ENCODE measurements around the gene SF3B5.
"Not testable (repeated sequence)": the region's sequence is repeated elsewhere in the genome, so short reads cannot be mapped to it uniquely, and the experiment has no call there.

SF3B5 gene

DNA sequence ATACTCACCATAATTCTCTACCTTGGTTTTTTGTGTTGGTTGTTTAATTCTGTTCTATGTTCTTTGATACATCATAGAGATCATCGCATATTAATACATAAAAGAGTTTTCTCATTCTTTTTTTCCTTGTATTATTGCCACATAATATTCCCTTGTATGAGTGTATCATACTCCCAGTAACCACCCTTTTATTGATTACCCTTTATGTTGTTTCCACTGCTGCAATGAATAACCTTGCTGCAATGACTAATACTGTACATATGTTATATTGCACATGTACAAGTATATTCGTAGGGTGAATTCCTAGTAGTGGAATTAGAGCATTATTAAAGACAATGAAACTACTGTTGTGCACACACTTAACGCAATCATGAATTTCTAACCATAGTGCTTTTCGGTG, 9.1 kb upstream of the SF3B5 start:
- DNase-seq, result no peak

DNA sequence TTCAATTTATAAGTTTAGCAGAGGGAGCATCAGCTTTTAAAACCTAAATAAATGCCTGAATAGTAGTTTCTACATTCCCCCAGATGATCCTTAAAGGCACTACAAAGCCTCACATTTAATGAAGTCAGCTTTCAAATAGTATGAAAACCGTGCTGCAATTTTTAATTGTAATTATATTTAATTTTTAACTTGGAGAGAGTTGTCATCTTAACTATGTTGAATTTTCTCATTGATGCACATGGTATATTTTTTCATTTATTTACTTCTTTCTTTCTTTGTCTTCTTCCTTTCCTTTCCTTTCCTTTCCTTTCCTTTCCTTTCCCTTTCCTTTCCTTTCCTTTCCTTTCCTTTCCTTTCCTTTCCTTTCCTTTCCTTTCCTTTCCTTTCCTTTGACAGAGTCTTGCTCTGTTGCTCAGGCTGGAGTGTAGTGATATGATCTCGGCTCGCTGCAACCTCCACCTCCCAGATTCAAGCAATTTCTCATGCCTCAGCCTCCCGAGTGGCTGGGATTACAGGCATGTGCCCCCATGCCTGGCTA, 7.7 kb upstream of the SF3B5 start:
- no peak for DNase-seq

DNA sequence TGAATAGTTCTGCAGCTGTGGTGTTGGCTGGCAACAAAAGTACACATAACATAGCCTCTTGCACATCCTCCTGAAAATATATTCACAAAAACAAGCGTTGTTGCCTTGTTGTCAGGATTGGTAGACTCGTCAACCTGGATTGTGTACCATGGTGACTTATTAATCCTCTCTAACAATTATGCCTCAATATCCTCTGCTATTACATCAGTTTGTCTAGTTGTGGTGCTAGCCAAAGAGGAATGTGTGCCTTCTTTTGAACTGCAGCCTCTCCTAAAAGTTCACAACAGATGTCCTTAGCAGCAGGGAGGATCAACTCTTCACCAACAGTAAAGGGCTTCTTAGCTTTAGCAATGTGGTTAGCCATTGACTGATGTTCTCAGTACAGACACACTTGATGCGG, 3.6 kb upstream of the SF3B5 start:
- no peak for DNase-seq

DNA sequence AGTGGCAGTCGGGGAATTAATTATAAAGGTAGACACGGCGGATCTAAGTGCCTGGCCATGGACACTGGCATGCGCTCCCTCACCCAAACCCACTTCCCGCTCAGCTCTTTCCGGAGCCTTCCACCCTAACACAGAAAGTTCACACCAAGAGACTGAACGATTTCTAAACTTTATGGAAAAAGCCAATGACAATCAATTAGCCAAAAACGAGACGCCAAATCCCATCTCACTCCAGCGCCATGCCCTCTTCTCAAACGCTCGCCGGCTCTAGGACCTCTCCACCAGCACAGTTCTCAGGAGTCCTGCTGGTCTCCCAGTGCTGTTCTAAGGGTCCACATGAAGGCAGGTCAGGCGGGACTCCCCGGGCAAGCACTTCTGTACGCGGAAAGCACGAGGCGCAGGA, 641 bp downstream of the SF3B5 start:
- no peak for DNase-seq

DNA sequence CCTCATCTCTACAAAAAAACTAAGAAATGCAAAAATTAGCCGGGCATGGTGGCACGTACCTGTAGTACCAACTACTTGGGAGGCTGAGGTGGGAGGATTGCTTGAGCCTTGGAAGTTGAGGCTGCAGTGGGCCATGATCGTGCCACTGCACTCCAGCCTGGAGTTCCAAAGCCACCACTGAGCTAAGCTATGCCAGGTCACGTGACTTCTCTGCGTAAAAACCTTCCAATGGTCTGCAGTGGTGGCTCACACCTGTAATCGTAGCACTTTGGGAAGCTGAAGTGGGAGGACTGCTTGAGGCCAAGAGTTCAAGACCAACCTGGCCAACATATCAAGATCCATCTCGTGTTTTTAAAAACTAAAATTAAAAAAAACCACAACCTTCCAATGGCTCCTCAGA, 1.7 kb downstream of the SF3B5 start:
- no peak for DNase-seq

DNA sequence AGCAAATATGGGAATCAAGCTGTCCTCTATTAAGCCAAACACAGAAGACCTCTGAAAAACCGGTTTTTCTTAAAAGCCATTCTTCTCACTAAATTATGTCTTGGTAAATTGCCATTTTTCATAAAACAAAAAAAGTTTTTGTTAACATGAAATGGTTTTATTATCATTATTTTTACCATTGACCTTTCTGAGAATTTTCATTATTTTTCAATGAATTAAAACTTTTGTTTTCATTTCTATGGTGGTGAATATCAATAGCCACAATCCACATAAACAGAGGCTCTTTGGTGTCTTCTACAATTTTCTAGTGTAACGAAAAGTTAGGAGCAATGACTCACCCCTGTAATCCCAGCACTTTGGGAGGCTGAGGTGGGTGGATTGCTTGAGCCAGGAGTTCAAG, 2.1 kb downstream of the SF3B5 start:
- no peak for DNase-seq

DNA sequence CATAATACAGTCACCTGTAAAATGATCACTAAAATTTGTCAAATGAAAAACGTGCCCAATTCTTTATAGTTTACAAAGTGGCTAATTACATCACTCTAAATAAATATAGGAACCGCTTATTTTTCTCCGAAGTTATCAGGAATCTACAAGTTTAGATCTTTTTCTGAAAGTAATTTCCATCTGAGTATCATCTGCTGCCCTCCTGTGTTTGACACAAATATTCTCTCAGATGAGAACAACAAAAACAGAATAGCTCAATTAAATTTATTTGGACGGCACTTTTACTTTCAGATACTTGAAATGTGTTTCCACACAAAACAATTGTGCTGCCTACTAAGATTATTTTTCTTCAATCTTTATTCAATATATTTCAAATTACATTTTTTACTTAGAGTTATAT, 5.0 kb downstream of the SF3B5 start:
- DNase-seq, result no peak

DNA sequence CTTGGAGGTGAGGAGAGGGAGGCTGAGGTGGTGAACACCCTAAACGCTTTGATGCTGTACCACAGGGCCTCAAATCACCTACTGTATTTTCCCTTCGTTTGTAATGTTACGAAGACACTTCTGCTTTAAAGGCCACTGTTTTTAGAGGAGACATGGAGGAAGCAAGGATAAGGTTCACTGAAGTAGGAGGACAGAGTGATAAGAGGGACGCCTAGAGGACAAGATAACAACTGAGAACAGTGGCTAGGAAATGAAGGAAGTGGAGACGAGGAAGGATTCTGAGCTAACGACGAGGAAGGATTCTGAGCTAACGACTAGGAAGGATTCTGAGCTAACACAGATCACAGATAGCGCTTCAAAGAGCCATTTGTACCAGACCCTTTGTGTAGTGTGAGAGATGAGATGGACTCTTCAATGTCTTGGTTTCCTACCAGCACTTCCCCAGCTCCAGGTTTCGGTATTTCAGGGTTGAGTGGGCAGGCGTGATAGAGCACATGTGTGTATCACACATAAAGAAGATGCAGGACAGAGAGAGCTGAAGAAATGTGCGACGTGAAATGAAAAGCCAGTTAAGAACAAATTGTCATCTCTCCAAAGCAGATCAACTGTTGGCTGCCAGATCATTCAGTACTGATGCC, 7.5 kb downstream of the SF3B5 start:
- DNase-seq, result no peak

DNA sequence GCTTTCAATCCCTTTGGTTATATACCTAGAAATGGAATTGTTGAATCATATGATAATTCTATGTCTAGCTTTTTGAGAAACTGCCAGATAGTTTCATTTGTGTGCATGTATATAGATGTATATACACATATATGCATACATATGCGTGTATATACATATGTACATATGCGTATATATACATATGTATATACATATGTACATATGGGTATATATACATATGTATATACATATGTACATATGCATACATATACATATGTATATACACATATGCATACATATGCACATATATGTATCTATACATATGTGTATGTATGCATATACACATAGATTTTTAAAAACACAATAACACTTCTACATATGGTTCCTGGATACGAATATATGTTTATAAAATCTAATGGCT, 8.4 kb downstream of the SF3B5 start:
- no peak for DNase-seq

DNA sequence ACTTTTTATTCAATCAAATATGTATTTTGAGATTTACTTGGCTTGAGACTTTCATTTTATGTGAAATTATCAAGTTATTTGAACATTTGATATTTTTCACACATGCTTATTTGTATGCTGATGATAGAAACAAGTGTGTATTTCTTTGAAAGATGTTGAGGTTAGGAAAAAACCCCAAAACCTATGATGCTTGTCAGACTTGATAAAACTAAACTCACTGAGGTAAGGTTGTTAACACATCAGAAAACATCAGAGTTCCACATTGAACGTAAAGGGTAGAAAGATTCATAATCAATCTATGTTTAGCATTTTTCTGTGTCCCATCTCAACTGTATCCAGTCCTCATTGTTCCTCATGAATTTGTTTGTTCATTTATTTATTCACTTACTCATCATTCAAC, 12.2 kb downstream of the SF3B5 start:
- no peak for DNase-seq

DNA sequence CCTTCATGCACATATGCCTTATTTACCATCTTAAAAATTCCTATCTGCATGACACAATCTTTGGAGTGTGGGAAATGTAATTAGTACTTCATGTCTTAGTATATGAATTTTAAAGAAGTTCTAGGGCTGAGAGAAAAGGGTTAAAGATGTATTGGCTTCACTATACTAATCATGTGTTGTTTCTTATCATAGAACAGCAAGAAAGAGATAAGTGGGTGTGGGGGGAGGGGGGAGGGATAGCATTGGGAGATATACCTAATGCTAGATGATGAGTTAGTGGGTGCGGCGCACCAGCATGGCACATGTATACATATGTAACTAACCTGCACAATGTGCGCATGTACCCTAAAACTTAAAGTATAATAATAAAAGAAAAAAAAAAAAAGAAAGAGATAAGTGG, 13.0 kb downstream of the SF3B5 start:
- DNase-seq, result not testable (repeated sequence)

DNA sequence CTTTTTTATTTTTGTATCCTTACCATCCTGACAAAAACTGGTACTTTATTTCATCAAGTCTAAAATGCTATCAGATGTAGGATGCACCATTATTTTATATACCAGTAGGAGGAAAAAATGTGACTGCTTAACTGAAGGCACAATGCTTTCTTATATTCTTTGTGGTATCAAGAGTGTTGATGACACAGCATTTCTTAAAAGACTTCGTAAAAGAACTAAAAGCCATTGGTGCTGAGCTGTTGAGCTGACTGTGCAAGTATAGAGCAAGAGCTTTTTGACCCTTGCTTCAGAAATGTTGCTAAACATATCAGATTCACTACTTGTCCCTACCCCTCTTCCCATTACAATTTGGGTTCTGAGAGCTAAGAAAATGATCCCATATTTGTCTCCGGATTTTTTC, 17.5 kb downstream of the SF3B5 start:
- no peak for DNase-seq

DNA sequence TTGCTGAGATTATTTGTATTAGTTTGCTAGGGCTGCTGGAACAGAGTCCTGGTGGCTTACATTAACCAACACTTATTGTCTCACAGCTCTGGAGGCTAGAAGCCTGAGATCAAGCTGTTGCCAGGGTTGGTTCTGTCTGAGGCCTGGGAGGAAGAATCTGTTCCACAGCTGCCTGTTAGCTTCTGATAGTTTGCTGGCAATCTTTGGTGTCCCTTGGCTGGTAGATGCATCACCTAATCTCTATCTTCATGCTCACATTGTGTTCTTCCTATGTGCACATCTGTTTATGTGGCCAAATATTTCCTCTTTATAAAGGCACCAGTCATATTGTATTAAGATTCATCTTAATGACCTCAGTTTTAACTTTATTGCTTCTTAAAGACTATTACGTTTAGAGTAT, 19.5 kb downstream of the SF3B5 start:
- no peak for DNase-seq

DNA sequence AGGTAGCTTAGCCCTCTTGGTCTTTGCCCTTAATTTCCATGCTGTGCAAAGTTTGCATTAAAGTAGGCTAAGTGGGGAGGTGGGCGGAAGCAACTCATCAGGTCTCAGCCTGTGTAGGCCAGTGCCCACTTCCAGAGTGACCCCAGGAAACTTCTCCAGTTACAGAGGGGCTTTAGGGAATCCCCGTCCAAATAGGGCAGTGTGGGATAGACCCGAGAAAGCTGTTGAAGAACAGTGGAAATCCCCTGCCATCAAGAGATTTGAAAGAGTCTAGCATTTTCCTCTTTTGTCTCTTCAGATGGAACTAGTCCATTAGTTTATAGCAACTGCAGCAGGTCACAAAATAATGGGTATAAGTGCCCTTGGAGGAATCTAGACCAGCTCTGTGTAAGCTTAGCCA, 20.2 kb downstream of the SF3B5 start:
- DNase-seq, result no peak

DNA sequence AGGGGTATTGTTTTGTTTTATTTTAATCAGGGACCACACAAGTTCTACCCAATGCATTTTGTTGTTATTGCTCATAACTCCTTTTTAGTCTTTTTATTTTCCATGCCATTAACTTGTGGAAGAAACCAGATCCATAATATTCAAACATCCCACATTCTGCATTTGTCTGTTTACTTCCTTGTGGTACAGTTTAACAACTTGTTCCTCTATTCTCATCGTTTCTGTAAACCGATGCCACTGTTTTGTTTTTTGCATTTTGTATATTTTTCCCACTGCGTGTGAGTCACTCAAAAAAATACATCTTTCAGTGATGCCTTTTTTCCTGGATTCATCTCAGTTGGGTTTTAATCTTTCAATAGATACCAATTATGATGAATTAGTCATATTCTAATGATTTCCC, 22.3 kb downstream of the SF3B5 start:
- DNase-seq, result no peak

DNA sequence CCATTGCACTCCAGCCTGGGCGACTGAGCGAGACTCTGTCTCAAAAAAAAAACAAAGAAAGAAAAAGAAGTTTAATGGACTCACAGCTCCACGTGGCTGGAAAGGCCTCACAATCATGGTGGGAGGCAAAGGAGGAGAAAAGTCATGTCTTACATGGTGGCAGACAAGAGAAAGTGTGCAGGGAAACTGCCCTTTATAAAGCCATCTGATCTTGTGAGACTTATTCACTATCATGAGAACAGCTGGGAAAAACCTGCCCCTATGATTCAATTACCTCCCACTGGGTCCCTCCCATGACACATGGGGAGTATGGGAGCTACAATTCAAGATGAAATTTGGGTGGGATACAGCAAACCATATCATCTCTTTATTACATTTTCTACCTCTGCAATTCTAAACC, 25.9 kb downstream of the SF3B5 start:
- DNase-seq, result no peak

DNA sequence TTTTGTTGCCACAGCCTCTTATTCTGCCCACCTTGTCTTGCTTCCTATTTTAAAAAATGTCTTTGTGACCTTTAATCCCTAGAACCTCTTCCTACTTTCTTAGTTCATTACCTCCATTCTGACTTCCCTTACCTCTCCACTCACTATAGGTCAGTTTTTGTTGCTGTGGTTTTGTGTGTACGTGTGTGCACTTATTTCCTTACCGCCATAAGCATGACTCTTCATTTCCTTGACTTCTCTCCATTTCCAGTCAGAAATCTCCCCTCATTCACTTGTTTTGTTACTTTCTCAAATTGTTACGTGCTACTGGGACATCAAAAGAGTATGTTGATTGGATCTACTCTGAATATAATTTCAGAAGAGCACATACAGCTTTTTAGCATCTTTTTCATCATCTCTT, 26.6 kb downstream of the SF3B5 start:
- DNase-seq, result no peak

DNA sequence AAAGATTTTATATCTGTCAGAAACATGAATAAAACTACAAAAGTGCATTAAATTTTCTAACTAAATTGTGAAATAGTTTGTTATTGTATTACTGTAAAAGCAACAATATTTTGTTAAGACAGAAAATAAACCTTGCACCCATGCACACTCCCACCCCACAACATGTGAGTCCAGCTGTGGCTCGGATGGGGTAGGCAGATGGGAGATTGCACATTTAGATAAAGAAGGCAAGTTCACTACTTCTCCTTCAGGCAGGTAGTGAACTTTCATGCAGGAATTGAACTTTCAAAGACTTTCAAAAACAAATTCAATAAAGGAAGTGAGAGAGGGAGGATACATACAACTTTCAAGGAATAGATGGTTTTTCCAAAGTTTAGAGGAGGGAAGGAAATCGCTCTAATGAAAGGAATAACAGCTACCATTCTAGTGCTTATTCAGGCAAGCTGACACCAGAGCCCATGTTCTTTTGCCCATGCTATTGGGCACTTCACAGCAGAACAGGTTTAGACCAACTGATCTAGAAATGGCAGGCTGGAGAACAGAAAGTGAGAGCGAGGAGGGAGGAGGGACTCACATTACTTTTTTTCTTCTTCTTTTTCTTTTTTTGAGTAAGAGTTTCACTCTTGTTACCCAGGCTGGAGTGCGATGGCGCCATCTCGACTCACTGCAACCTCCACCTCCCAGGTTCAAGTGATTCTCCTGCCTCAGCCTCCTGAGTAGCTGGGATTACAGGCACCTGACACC, 28.5 kb downstream of the SF3B5 start:
- DNase-seq, result no peak

DNA sequence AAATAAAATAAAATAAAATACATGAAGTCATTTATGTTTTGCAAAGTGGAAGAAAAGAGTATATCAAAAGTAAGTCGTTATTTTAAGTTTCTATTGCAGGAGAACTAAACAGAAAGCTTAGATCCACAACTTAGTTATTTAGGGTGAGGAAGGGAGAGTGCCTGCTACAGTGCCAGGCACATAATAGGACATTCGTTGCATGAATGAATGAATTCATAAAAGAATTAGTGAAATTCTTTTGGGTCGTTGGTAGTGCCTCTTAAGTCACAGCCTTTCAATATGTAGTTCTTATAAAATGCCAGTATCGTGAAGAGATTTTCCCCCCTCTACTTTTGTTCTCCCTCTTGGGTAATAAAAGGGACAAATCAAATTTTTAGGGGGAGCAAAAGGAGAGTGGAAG, 29.1 kb downstream of the SF3B5 start:
- DNase-seq, result no peak

DNA sequence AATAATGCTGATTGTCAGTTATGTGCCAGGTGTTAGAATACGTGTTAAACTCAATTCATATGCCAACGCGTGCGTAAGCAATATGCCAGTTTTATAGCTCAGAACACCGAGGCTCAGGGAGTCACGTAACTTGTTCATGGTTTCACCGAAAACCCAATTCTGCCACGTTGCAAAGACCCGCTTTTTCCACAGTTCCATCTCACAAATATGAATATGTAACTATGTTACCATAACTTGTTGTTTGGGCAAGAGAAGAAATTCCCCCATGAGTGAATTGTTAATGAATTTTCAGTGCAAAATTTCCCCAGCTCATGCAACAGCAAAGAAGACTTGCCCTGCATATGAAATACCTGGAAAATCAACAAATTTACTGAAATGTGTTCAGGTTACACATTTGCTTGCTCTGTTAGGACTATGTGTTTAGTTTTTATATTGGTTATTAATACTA, 30.1 kb downstream of the SF3B5 start:
- no peak for DNase-seq

DNA sequence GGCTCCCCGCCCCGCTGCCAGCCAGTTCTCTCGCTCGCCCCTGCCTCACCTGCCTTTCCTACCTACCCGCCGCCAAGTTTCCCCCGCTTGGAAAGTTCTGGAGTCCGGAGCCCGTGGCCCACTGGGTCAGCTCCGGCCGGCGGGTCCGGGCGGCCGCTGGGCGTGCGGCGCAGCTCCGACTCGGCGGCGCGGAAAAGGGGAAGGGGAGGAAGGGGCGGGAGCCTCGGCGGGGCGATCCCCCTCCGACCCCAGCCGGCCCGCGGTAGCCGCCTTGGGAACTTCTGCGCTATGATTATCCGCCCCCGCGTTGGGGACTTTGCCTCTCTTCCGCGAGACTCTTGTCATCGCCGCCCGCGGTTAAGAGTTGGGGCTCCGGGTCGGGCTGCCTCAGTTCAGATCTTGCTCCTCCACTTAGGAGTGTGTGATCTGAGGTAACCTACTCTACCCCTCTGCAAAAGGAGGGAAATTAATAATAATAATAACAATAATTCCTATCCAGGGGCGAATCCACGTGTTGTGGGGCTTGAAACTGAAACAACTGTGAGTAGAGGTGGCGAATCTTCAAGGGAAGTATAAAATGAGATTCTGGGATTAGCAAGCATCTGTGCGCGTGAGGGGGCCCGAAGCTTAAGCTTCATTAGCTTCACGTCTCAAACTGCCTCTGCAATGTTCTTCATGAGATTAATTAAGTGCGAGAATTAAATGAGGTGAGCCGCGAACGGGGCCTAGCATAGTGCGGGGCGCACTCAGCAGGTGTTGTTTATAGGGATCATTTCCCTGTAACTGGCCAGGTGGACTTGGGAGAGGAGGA, 30.8 kb downstream of the SF3B5 start:
- DNase-seq, result no peak

DNA sequence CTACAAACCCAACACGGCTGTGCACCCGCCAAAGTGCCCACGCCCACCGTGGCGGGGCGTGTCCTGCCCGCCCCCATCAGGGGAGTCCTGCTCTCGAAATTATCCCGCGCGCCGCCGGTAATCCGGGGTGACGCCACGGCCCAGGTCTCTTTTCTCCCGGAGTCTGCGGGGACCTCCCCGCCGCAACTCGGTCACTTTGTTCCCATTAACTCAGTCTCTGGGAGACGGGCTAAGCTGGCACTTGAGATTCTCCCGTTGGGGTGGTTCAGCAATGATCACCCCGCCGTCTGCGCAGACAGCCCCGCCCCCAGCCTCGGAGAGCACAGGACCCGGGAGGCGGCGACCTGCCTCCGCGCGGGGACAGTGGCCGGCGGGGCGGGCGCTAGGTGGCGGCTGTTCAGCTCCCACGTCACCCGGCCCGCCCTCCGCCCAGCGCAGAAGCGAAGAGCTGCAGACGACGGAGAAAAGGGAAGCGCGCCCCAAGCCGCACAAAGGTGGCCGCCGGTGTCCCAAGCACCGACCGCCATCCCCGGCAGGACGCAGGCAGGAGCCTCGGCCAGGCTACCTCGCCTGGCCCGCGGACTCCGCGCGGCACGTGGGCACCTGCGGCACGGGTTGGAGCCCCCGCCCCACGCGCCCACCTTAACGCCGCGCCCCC, 31.5 kb downstream of the SF3B5 start:
- peak; percentile 18 for DNase-seq

DNA sequence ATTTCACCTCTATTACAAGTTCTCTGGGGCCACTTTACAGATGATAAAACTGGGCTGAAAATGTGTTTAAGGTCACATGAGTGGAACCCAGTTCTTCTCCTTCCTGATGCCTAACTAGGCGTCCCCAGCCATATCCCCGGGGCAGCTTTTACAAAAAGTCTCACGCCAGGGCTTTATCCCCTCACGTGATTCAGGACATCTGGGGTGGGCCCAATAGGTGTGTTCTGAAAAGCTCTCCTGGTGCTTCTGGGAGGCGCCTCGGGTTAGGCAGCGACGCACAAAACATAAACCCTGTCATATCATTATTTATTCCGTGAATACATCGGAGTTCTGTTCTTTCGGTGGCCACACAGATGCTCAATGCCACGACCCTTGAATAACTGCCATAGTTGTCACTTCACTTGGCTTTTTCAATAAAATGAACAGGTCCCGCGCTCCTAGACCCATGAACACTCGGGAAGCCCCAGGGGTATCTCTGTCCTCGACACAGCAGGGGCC, 32.1 kb downstream of the SF3B5 start:
- DNase-seq, result no peak
